Coronary artery (tissue), 2 donors: ENCODE measurements around the gene KCNAB1.
"Not testable (repeated sequence)": the region's sequence is repeated elsewhere in the genome, so short reads cannot be mapped to it uniquely, and the experiment has no call there.

Source experiments
- DNase-seq: peaks from one replicate; pipeline ENCODE4 v3.0.0-alpha.2; 2017; ENCODE audit warnings: low spot score
- H3K27ac ChIP-seq, 2 donors: fragments of 200-600 bp; sonication (generic); one replicate each; pipeline ENCODE4 v1.5.1; 2016 to 2019
- H3K4me3 ChIP-seq: fragments of 200-600 bp; sonication (generic); 2 replicates; pipeline ENCODE4 v1.5.1; 2016; ENCODE audit warnings: mild to moderate bottlenecking, moderate library complexity
- TF ChIP-seq, protein P1 (sequence below): fragments of 200-600 bp; sonication (generic); IDR thresholded peaks from one replicate; pipeline ENCODE4 v1.5.1; 2019; ENCODE audit warnings: antibody characterized with exemption

KCNAB1 gene

GRCh38 chr3:156131799-156132198, 11.4 kb downstream of the KCNAB1 start:
- DNase-seq, result no peak
- peak overlapping the region; percentile 18 to 53 for H3K27ac ChIP-seq
- TF ChIP-seq, protein P1, sequence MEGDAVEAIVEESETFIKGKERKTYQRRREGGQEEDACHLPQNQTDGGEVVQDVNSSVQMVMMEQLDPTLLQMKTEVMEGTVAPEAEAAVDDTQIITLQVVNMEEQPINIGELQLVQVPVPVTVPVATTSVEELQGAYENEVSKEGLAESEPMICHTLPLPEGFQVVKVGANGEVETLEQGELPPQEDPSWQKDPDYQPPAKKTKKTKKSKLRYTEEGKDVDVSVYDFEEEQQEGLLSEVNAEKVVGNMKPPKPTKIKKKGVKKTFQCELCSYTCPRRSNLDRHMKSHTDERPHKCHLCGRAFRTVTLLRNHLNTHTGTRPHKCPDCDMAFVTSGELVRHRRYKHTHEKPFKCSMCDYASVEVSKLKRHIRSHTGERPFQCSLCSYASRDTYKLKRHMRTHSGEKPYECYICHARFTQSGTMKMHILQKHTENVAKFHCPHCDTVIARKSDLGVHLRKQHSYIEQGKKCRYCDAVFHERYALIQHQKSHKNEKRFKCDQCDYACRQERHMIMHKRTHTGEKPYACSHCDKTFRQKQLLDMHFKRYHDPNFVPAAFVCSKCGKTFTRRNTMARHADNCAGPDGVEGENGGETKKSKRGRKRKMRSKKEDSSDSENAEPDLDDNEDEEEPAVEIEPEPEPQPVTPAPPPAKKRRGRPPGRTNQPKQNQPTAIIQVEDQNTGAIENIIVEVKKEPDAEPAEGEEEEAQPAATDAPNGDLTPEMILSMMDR, result no peak
- H3K4me3 ChIP-seq, result no peak overlapping the region

GRCh38 chr3:156132313-156132712, 11.9 kb downstream of the KCNAB1 start:
- Histone ChIP-seq H3K27ac (peak overlapping the region in 1 of 2 donors; percentile 53), H3K4me3 (no peak overlapping the region)
- no peak for DNase-seq
- TF ChIP-seq, protein P1, result no peak

DNA sequence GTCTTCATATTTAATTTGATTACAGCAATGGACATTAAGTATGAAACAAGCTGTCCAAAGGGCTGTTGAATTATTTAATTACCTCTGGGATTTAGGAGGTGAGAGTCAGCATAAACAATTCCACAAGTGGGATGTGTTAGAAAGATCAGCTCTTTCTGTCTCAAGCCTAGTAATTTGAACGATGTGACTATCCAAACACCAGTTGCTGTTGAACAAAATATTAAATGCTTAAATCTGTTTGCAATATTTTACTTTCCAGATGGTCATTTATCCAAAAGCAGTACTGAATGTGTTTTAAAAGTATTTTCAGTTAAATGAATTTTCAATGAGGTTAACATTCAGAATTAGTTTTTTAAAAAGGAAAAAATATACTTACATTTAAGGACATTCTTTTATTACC, 12.7 kb downstream of the KCNAB1 start:
- Histone ChIP-seq H3K4me3 (no peak overlapping the region), H3K27ac (no peak overlapping the region)
- TF ChIP-seq, protein P1, result no peak
- no peak for DNase-seq

DNA sequence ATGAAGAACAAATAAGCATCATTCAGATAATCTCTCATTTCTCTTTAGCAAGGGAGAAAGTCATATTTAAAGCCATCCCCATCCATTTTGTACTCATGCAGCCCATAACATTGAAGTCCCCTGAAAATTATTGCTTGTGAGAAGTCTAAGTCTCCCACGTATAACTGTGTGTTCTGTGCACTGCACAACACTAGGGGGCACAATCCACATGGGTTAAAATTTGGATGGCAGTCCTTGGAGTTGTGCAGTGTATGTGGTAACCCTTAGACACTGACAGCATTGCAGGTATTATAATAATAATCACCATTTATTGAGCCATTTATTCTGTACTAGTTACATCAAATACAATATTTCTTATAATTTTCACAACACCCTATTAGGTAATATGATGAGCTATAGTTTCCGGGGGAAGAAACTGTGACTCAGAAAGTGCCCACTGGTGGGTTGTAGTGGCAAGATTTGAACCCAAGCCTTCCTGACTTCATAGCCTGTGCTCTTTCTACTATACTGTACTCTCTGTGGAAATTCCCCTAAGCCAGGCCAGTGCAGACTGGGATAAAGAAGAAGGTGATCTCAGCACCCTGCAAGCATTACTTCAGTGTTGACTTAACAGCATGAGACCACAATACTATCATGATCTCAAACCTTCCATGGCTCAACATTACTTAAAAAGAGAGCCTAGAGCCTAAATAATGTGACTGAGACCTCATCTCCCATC, 15.7 kb downstream of the KCNAB1 start:
- TF ChIP-seq, protein P1, result no peak
- no peak for DNase-seq
- Histone ChIP-seq H3K4me3 (no peak overlapping the region), H3K27ac (no peak overlapping the region)

DNA sequence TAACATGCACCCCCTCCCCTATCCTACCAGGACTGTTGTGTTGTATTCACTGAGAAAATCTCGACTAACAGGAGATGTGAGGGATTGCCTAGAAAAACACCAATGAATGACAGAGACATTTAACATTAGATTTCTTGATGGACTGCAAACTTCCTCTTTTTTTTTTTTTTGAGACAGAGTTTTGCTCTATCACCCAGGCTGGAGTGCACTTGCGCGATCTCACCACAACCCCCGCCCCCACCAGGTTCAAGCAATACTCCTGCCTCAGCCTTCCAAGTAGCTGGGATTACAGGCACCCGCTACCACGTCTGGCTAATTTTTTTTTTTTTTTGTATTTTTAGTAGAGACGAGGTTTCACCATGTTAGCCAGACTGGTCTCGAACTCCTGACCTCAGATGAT, 17.0 kb downstream of the KCNAB1 start:
- H3K4me3 ChIP-seq, DNase-seq, H3K27ac ChIP-seq: not testable (repeated sequence)

GRCh38 chr3:156140001-156140595, 19.7 kb downstream of the KCNAB1 start:
- TF ChIP-seq, protein P1, result no peak
- no peak for DNase-seq
- Histone ChIP-seq H3K4me3 (no peak overlapping the region), H3K27ac (no peak overlapping the region)

DNA sequence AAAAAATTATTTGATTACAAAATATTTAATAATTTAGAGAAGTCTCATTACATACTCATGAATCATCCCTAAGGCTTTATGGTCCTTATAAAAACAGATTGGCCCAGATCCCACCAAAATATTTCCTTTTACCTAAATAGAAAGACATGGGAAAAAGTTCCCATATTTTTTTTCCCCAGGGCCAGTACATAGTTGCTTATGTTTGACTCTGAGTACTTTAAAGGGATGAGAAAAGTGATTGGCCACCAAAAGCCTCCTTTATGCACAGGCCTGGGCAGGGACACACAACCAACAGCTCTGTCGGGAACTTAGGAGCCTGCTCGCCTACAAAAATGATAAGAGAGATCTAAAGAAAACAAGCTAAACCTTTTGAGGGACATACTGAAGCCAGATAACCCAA, 22.3 kb downstream of the KCNAB1 start:
- DNase-seq, result no peak
- peak overlapping the region; percentile 59 to 84 for H3K27ac ChIP-seq
- H3K4me3 ChIP-seq, result peak overlapping the region; percentile 68
- TF ChIP-seq, protein P1, result no peak
